DMS 273 treated with DMSO at 0.1 percent for 48 hours (cell line): ENCODE data around the gene S100A8.
A peak's percentile ranks its signal among the peaks of the same experiment; 100 is the strongest.
"Not testable (repeated sequence)": the region's sequence is repeated elsewhere in the genome, so short reads cannot be mapped to it uniquely, and the experiment has no call there.

Source experiments
- DNase-seq: peaks from one replicate; lab custom pipeline; 2025; lab: John Stamatoyannopoulos, UW

S100A8 gene

GRCh38 chr1:153390938-153391710 lies at the start of gene S100A8:
S100A8 (minus strand) TSS chr1:153391073; CDS start chr1:153390535, 538 bp downstream.
- no peak for DNase-seq

- DNase-seq = no peak
Observed at GRCh38 chr1:153439273-153439672, 48.4 kb upstream of the S100A8 start.

- no peak for DNase-seq
Observed at GRCh38 chr1:153438599-153438998, 47.7 kb upstream of the S100A8 start.

- DNase-seq = no peak
Observed at GRCh38 chr1:153437236-153437635, 46.4 kb upstream of the S100A8 start.

- no peak for DNase-seq
Observed at GRCh38 chr1:153434746-153435455, 44.0 kb upstream of the S100A8 start.

GRCh38 chr1:153432874-153433681 lies 42.2 kb upstream of the S100A8 start:
- no peak for DNase-seq

- DNase-seq = no peak
Observed at GRCh38 chr1:153431928-153432327, 41.1 kb upstream of the S100A8 start.

- DNase-seq = no peak
Observed at GRCh38 chr1:153431427-153431826, 40.6 kb upstream of the S100A8 start.

- no peak for DNase-seq
Observed at GRCh38 chr1:153431002-153431401, 40.1 kb upstream of the S100A8 start.

GRCh38 chr1:153430561-153430960 lies 39.7 kb upstream of the S100A8 start:
- no peak for DNase-seq

GRCh38 chr1:153430166-153430553 lies 39.3 kb upstream of the S100A8 start:
- no peak for DNase-seq

- no peak for DNase-seq
Observed at GRCh38 chr1:153429266-153430165, 38.6 kb upstream of the S100A8 start.

GRCh38 chr1:153428791-153429190 lies 37.9 kb upstream of the S100A8 start:
- no peak for DNase-seq

- no peak for DNase-seq
Observed at GRCh38 chr1:153428073-153428638, 37.3 kb upstream of the S100A8 start.

- no peak for DNase-seq
Observed at GRCh38 chr1:153426809-153427208, 35.9 kb upstream of the S100A8 start.

GRCh38 chr1:153422450-153423068 lies 31.7 kb upstream of the S100A8 start:
- DNase-seq = peak; percentile 12

GRCh38 chr1:153420306-153420705 lies 29.4 kb upstream of the S100A8 start:
- DNase-seq = no peak

- not testable (repeated sequence) for DNase-seq
Observed at GRCh38 chr1:153419436-153419793, 28.5 kb upstream of the S100A8 start.

- DNase-seq = not testable (repeated sequence)
Observed at GRCh38 chr1:153418758-153419435, 28.0 kb upstream of the S100A8 start.
